Prostate gland (tissue), 2 donors: Measurements from ENCODE around the gene CTSO. TPM values are rescaled to one million over a fixed set of nuclear protein-coding genes. Genes with fewer than 3 reads are reported as not detected.

Source experiments
- DNase-seq: peaks from one replicate; pipeline ENCODE4 v3.0.0-alpha.2; 2019; ENCODE audit warnings: low spot score
- H3K27ac ChIP-seq, 2 donors: fragments of 200-600 bp; sonication (generic); 2 replicates each; pipeline ENCODE4 v1.5.1; 2017 to 2019
- H3K27me3 ChIP-seq: fragments of 200-600 bp; sonication (generic); replicated peaks from 2 replicates; pipeline ENCODE4 v1.5.1; 2019; ENCODE audit not compliant: insufficient read depth
- H3K36me3 ChIP-seq, 2 donors: fragments of 200-600 bp; sonication (generic); 1 replicate in 1 of 2; 2 replicates in 1 of 2; pipeline versions ENCODE4 v1.5.1 to v1.8.1; 2017 to 2019
- H3K4me1 ChIP-seq: fragments of 200-600 bp; sonication (generic); replicated peaks from 2 replicates; pipeline ENCODE4 v1.5.1; 2019
- H3K4me3 ChIP-seq, 2 donors: fragments of 200-600 bp; sonication (generic); 2 replicates each; pipeline ENCODE4 v1.5.1; 2017 to 2019
- H3K9me3 ChIP-seq: fragments of 200-600 bp; sonication (generic); 2 replicates; pipeline ENCODE4 v1.5.1; 2017
- CTCF ChIP-seq, 4 experiments: fragments of 200-600 bp in 2 of 4; fragments of 450-650 bp in 2 of 4; sonication (generic) in 2 of 4; IDR thresholded peaks; 1 replicate in 3 of 4; 2 replicates in 1 of 4; pipeline ENCODE4 v1.5.1; 2016 to 2019; ENCODE audit warnings: antibody characterized with exemption in 4 of 4, mild to moderate bottlenecking in 2 of 4, moderate library complexity in 2 of 4
- POLR2A ChIP-seq: fragments of 450-650 bp; IDR thresholded peaks from one replicate; pipeline ENCODE4 v1.6.1; 2016; ENCODE audit warnings: antibody characterized with exemption, mild to moderate bottlenecking
- POLR2AphosphoS5 ChIP-seq: sonication (generic); formaldehyde crosslinking; IDR thresholded peaks from one replicate; pipeline ENCODE4 v1.6.1; 2017; ENCODE audit warnings: antibody characterized with exemption
- WGBS: methylation state at CpG from one replicate; pipeline ENCODE4 v1.1.5; 2018; 5-methylcytosine and 5-hydroxymethylcytosine counted together
- intact Hi-C: fragments of 100-400 bp; cut with DNase I; formaldehyde crosslinking; loops from one replicate; pipeline ENCODE4 v1.14.2; 2022
- total RNA-seq, 2 donors: library from RNA; depleted of rRNA; stranded (reverse); fragments of >200 nt; gene quantifications; one replicate each; pipeline ENCODE4 v1.1.0, GENCODE V29; 2016

CTSO gene
- total RNA-seq, 2 donors from 2014 or later, result 24.9 to 37.5 TPM

- no peak overlapping the region for H3K27ac ChIP-seq
- no peak overlapping the region for H3K4me3 ChIP-seq
- no peak for DNase-seq
- H3K9me3 ChIP-seq, result no peaks in the 10 kb centered on the region
- no peaks in the 10 kb centered on the region for H3K4me1 ChIP-seq
- intact Hi-C loops, result no loop called here
- no peaks in the 10 kb centered on the region for H3K27me3 ChIP-seq
- 87% methylated on average over 4 of the region's 4 CpGs for WGBS
- no peak for TF ChIP-seq POLR2A
- no peak for TF ChIP-seq CTCF (IDR thresholded peaks at IDR 0.05)
- TF ChIP-seq POLR2AphosphoS5, result no peak
- H3K36me3 ChIP-seq, result no peaks in the 10 kb centered on the region
Observed at GRCh38 chr4:155984106-155984797, 30.6 kb upstream of the CTSO start.

- Histone ChIP-seq H3K4me3 (no peak overlapping the region), H3K9me3 (no peaks in the 10 kb centered on the region), H3K27me3 (no peaks in the 10 kb centered on the region), H3K36me3 (no peaks in the 10 kb centered on the region), H3K4me1 (no peaks in the 10 kb centered on the region), H3K27ac (no peak overlapping the region)
- intact Hi-C loops, result no loop called here
- TF ChIP-seq POLR2AphosphoS5, result no peak
- TF ChIP-seq POLR2A, result no peak
- TF ChIP-seq CTCF (IDR thresholded peaks at IDR 0.05), result no peak
- WGBS, result 52% methylated on average over 2 of the region's 2 CpGs
- DNase-seq, result no peak
Observed at GRCh38 chr4:155982736-155983385, 29.2 kb upstream of the CTSO start.

GRCh38 chr4:155978810-155979209, 25.1 kb upstream of the CTSO start:
- H3K27me3 ChIP-seq, result no peaks in the 10 kb centered on the region
- no peaks in the 10 kb centered on the region for H3K4me1 ChIP-seq
- no peaks in the 10 kb centered on the region for H3K36me3 ChIP-seq
- H3K9me3 ChIP-seq, result no peaks in the 10 kb centered on the region
- no peak for DNase-seq
- TF ChIP-seq POLR2A, result no peak
- no peak for TF ChIP-seq POLR2AphosphoS5
- no peak for TF ChIP-seq CTCF (IDR thresholded peaks at IDR 0.05)
- no peak overlapping the region for H3K27ac ChIP-seq
- intact Hi-C loops, result no loop called here
- WGBS, result 84% methylated on average over 4 of the region's 4 CpGs
- H3K4me3 ChIP-seq, result no peak overlapping the region

GRCh38 chr4:155975511-155975910, 21.8 kb upstream of the CTSO start:
- intact Hi-C loops, result no loop called here

More at GRCh38 chr4:155975511-155975910, 21.8 kb upstream of the CTSO start:
- Histone ChIP-seq H3K4me1 (no peaks in the 10 kb centered on the region), H3K27ac (no peak overlapping the region), H3K4me3 (no peak overlapping the region), H3K9me3 (no peaks in the 10 kb centered on the region), H3K36me3 (no peaks in the 10 kb centered on the region), H3K27me3 (no peaks in the 10 kb centered on the region)
- DNase-seq, result no peak
- no peak for TF ChIP-seq POLR2A
- no peak for TF ChIP-seq POLR2AphosphoS5
- TF ChIP-seq CTCF (IDR thresholded peaks at IDR 0.05), result no peak
- 69% methylated on average over 2 of the region's 2 CpGs for WGBS
